ENCODE data around the gene UHRF2.

DNA sequence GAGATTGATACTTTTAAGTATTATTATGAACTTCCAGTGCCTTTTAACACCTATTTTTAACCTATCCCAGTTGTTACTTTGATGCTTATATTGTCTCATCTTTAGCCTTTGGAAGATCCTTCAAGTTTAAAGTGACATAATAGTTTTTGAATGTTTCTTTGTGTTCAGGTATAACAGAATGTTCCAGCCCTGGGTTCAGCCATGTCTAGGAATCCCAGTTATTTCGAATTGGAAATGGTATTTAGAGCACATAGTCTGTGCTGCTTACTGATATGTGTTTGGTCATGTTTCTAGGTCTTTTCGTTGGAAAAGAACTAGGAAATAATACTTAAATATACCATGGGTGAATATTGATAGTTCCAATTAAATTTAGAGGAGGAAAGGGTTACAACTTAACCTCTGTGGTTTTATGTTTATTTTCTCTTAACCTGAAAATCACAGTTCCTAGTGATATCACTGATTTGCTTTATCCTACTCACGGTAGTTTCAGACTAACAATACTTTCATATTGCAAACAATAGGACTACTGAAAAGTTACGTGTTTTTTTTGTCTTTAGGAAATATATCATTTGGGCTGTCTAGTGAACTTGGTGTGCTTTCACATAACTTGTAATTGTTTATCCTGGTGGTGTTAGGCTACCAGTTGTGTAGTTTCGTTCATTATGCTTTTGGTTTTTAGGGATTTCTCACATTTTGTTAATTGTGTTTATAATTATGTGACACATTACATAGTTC is 37.8 kb downstream of the UHRF2 start:
- TF ChIP-seq FOXK2 (IDR thresholded peaks at IDR 0.05) (no peak), NFRKB (IDR thresholded peaks at IDR 0.05) (no peak), FOXA1 (IDR thresholded peaks at IDR 0.05) (no peak), FOXM1 (IDR thresholded peaks at IDR 0.05; ENCODE audit: borderline replicate concordance) (no peak), SUZ12 (IDR thresholded peaks at IDR 0.05) (no peak), TARDBP (IDR thresholded peaks at IDR 0.05) (no peak), ZNF384 (IDR thresholded peaks at IDR 0.05) (no peak), BHLHE40 (IDR thresholded peaks at IDR 0.05; ENCODE audit: borderline replicate concordance) (no peak), CTBP1 (IDR thresholded peaks at IDR 0.05; ENCODE audit: borderline replicate concordance) (no peak), ELF4 (IDR thresholded peaks at IDR 0.05) (no peak), LEF1 (IDR thresholded peaks at IDR 0.05; ENCODE audit: borderline replicate concordance) (no peak)
- TF ChIP-seq, protein P1, sequence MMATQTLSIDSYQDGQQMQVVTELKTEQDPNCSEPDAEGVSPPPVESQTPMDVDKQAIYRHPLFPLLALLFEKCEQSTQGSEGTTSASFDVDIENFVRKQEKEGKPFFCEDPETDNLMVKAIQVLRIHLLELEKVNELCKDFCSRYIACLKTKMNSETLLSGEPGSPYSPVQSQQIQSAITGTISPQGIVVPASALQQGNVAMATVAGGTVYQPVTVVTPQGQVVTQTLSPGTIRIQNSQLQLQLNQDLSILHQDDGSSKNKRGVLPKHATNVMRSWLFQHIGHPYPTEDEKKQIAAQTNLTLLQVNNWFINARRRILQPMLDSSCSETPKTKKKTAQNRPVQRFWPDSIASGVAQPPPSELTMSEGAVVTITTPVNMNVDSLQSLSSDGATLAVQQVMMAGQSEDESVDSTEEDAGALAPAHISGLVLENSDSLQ (IDR thresholded peaks at IDR 0.05), result no peak
